ENCODE results near the gene NR3C1. TPM values are rescaled to one million over a fixed set of nuclear protein-coding genes. Genes with fewer than 3 reads are reported as not detected.

NR3C1 gene
- total RNA-seq, 1 experiment from 2014 or later, result 16.0 TPM

DNA sequence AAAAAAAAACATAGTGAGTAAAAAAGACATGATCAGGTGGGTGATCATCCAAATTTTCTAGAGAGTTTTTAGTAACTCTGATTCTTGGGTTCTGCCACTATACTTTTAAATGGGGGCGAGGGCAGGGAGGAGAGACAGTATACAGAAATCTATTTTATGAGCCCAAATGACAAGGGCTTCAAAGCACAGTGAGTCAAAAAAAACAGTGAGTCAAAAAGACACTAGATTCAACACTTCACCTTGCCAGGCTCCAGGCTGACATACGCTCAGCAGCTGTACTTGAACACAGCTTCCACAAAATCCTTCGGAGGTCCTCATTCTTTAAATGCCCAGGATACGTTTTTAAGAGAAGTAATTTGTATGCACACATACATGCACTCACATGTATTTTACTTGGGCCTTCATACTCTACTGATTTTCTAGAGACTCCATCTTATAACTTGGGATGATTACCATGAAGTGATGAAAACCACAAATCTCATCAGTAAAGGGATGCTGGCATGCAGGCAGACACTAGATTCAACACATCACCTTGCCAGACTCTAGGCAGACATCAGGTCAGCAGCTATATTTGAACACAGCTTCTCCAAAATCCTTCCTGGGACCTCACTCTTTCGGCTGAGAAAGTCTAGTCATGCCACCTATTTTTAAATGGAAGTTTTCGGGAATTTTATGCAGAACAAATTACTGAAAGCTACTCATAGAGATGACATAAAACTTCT, 28.8 kb downstream of the NR3C1 start:
- POLR2A ChIA-PET, result no interaction called here
- Histone ChIP-seq H3K4me2 (ENCODE audit: low read length) (no peak overlapping the region), H3K9me3 (ENCODE audit: control insufficient read depth in 1 of 2, insufficient read depth in 1 of 2, low read depth in 1 of 2, low read length in 2 of 2) (no peaks in the 10 kb centered on the region), H3K79me2 (ENCODE audit: insufficient read depth, low read length) (peaks cover 5% of the 10 kb centered on the region; the same call in 1 of the 2 replicates), H3K9ac (ENCODE audit: low read length) (no peak overlapping the region), H3K4me3 (replicated peaks in 1 of 2; ENCODE audit: low read depth in 1 of 2, low read length in 2 of 2) (no peak overlapping the region), H3K36me3 (ENCODE audit: control insufficient read depth in 1 of 2, insufficient read depth in 2 of 2, low read length in 2 of 2) (no peaks in the 10 kb centered on the region), H3K4me1 (ENCODE audit: control insufficient read depth in 1 of 2, insufficient read depth in 2 of 2, low read length in 2 of 2) (peaks cover 2 to 14% of the 10 kb centered on the region in 2 experiments; a peak in 3 of 4 replicates), H3K27me3 (ENCODE audit: insufficient read depth, low read length) (no peaks in the 10 kb centered on the region), H4K20me1 (ENCODE audit: insufficient read depth) (no peaks in the 10 kb centered on the region), H3K27ac (ENCODE audit: low read depth, low read length) (no peak overlapping the region), H3K9me2 (ENCODE audit: insufficient read depth) (no peaks in the 10 kb centered on the region), H2AFZ (ENCODE audit: low read depth, low read length, poor library complexity, severe bottlenecking) (no peak overlapping the region)
- RAD21 ChIA-PET (ENCODE audit: low non-redundant PET in 1 of 2, low total read pairs in 2 of 2, uncharacterized antibody in 2 of 2, unreplicated experiment in 2 of 2), result no interaction called here
- ATAC-seq, result no peak
- no TSS peak for BruUV-seq (replicated peaks)
- no peak for DNase-seq (ENCODE audit: low read depth, low spot score)
- TF ChIP-seq EZH2 (IDR thresholded peaks at IDR 0.05), result no peak
- TF ChIP-seq, protein P1, sequence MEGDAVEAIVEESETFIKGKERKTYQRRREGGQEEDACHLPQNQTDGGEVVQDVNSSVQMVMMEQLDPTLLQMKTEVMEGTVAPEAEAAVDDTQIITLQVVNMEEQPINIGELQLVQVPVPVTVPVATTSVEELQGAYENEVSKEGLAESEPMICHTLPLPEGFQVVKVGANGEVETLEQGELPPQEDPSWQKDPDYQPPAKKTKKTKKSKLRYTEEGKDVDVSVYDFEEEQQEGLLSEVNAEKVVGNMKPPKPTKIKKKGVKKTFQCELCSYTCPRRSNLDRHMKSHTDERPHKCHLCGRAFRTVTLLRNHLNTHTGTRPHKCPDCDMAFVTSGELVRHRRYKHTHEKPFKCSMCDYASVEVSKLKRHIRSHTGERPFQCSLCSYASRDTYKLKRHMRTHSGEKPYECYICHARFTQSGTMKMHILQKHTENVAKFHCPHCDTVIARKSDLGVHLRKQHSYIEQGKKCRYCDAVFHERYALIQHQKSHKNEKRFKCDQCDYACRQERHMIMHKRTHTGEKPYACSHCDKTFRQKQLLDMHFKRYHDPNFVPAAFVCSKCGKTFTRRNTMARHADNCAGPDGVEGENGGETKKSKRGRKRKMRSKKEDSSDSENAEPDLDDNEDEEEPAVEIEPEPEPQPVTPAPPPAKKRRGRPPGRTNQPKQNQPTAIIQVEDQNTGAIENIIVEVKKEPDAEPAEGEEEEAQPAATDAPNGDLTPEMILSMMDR (IDR thresholded peaks at IDR 0.05 in 2 of 3, conservative IDR thresholded peaks at IDR 0.05 in 1 of 3; ENCODE audit: borderline replicate concordance in 1 of 3, insufficient read depth in 1 of 3, low read depth in 2 of 3, low read length in 2 of 3), result no peak
- no peak for TF ChIP-seq CEBPB (IDR thresholded peaks at IDR 0.05; ENCODE audit: low read depth)
- no peak for TF ChIP-seq ZFX (IDR thresholded peaks at IDR 0.05)
- TF ChIP-seq SIN3A (IDR thresholded peaks at IDR 0.05; ENCODE audit: low read depth), result no peak
- no peak for TF ChIP-seq EZH2phosphoT487 (IDR thresholded peaks at IDR 0.05; ENCODE audit: borderline replicate concordance)
- no peak for TF ChIP-seq EGR1 (IDR thresholded peaks at IDR 0.05; ENCODE audit: low read depth)
- TF ChIP-seq POLR2AphosphoS5 (IDR thresholded peaks at IDR 0.05; ENCODE audit: low read depth, low read length), result no peak
- no peak for TF ChIP-seq POLR2A (IDR thresholded peaks at IDR 0.05; ENCODE audit: borderline replicate concordance, extremely low read depth, insufficient read depth, insufficient read length)
- no peak for TF ChIP-seq CBX3 (IDR thresholded peaks at IDR 0.05; ENCODE audit: low read depth)
- no peak for TF ChIP-seq YY1 (IDR thresholded peaks at IDR 0.05; ENCODE audit: extremely low read depth, insufficient replicate concordance, low read depth, low read length)
- TF ChIP-seq, protein P2, sequence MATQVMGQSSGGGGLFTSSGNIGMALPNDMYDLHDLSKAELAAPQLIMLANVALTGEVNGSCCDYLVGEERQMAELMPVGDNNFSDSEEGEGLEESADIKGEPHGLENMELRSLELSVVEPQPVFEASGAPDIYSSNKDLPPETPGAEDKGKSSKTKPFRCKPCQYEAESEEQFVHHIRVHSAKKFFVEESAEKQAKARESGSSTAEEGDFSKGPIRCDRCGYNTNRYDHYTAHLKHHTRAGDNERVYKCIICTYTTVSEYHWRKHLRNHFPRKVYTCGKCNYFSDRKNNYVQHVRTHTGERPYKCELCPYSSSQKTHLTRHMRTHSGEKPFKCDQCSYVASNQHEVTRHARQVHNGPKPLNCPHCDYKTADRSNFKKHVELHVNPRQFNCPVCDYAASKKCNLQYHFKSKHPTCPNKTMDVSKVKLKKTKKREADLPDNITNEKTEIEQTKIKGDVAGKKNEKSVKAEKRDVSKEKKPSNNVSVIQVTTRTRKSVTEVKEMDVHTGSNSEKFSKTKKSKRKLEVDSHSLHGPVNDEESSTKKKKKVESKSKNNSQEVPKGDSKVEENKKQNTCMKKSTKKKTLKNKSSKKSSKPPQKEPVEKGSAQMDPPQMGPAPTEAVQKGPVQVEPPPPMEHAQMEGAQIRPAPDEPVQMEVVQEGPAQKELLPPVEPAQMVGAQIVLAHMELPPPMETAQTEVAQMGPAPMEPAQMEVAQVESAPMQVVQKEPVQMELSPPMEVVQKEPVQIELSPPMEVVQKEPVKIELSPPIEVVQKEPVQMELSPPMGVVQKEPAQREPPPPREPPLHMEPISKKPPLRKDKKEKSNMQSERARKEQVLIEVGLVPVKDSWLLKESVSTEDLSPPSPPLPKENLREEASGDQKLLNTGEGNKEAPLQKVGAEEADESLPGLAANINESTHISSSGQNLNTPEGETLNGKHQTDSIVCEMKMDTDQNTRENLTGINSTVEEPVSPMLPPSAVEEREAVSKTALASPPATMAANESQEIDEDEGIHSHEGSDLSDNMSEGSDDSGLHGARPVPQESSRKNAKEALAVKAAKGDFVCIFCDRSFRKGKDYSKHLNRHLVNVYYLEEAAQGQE (IDR thresholded peaks at IDR 0.05; ENCODE audit: low read depth), result no peak
- TF ChIP-seq TCF7L2 (IDR thresholded peaks at IDR 0.05; ENCODE audit: borderline replicate concordance, extremely low read depth, insufficient read depth, insufficient read length), result no peak
- TF ChIP-seq, protein P3, sequence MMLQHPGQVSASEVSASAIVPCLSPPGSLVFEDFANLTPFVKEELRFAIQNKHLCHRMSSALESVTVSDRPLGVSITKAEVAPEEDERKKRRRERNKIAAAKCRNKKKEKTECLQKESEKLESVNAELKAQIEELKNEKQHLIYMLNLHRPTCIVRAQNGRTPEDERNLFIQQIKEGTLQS (IDR thresholded peaks at IDR 0.05), result no peak
- TF ChIP-seq FOSL1 (IDR thresholded peaks at IDR 0.05; ENCODE audit: low read depth), result no peak
- TF ChIP-seq, protein P4, sequence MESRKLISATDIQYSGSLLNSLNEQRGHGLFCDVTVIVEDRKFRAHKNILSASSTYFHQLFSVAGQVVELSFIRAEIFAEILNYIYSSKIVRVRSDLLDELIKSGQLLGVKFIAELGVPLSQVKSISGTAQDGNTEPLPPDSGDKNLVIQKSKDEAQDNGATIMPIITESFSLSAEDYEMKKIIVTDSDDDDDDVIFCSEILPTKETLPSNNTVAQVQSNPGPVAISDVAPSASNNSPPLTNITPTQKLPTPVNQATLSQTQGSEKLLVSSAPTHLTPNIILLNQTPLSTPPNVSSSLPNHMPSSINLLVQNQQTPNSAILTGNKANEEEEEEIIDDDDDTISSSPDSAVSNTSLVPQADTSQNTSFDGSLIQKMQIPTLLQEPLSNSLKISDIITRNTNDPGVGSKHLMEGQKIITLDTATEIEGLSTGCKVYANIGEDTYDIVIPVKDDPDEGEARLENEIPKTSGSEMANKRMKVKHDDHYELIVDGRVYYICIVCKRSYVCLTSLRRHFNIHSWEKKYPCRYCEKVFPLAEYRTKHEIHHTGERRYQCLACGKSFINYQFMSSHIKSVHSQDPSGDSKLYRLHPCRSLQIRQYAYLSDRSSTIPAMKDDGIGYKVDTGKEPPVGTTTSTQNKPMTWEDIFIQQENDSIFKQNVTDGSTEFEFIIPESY (IDR thresholded peaks at IDR 0.05; ENCODE audit: extremely low read depth, insufficient replicate concordance, low read length), result no peak
- TF ChIP-seq JUND (IDR thresholded peaks at IDR 0.05), result no peak
- TF ChIP-seq ELF1 (IDR thresholded peaks at IDR 0.05; ENCODE audit: borderline replicate concordance, low read depth), result no peak
- no peak for TF ChIP-seq RAD21 (IDR thresholded peaks at IDR 0.05; ENCODE audit: low read depth)
- TF ChIP-seq, protein P5, sequence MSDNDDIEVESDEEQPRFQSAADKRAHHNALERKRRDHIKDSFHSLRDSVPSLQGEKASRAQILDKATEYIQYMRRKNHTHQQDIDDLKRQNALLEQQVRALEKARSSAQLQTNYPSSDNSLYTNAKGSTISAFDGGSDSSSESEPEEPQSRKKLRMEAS (IDR thresholded peaks at IDR 0.05), result no peak
- CTCF ChIA-PET, result no interaction called here
- intact Hi-C loops (cut with micrococcal nuclease), result no loop called here

Data from HCT116 (cell line).